H1 (cell line): ENCODE measurements around the gene MAF. TPM values are rescaled to one million over a fixed set of nuclear protein-coding genes. Genes with fewer than 3 reads are reported as not detected.

Source experiments
- CTCF ChIA-PET: fragments of 300-600 bp; sonication (Branson Sonifier 250); formaldehyde crosslinking; loops from one replicate; lab custom pipeline; 2021; ENCODE audit not compliant: partially characterized antibody; lab: Charles Lee
- POLR2A ChIA-PET: fragments of 300-600 bp; sonication (Branson Sonifier 250); formaldehyde crosslinking; loops from one replicate; lab custom pipeline; 2021; ENCODE audit warnings: inconsistent platforms; ENCODE audit not compliant: partially characterized antibody; lab: Charles Lee
- DNase-seq, 2 experiments: peaks; one replicate each; pipeline versions ENCODE4 v3.0.0 to v3.0.0-alpha.2; 2010 to 2022; ENCODE audit warnings: low spot score in 2 of 2, low read depth in 1 of 2, mixed read lengths in 1 of 2
- FAIRE-seq: peaks from 2 replicates; lab custom pipeline; 2011; peaks lifted over from hg19 to GRCh38; lab: Jason Lieb, UNC
- H2AFZ ChIP-seq: 2 replicates; pipeline ENCODE4 v1.8.1; 2012; ENCODE audit warnings: low read length, inconsistent platforms
- H2AK5ac ChIP-seq: 2 replicates; pipeline ENCODE4 v1.6.1; 2013; ENCODE audit warnings: low read depth, low read length
- H2BK120ac ChIP-seq: replicated peaks from 2 replicates; pipeline ENCODE3; 2013; ENCODE audit warnings: low read depth, low read length, inconsistent platforms
- H2BK12ac ChIP-seq: 2 replicates; pipeline ENCODE4 v1.6.1; 2013; ENCODE audit warnings: low read depth, low read length
- H2BK15ac ChIP-seq: 2 replicates; pipeline ENCODE4 v1.6.1; 2013; ENCODE audit warnings: low read length
- H2BK20ac ChIP-seq: 2 replicates; pipeline ENCODE4 v1.6.1; 2013; ENCODE audit warnings: low read length
- H2BK5ac ChIP-seq: 2 replicates; pipeline ENCODE4 v1.6.1; 2013; ENCODE audit warnings: low read depth, low read length
- H3K14ac ChIP-seq: 2 replicates; pipeline ENCODE4 v1.6.1; 2013; ENCODE audit warnings: inconsistent platforms; ENCODE audit not compliant: insufficient read length
- H3K18ac ChIP-seq: 2 replicates; pipeline ENCODE4 v1.6.1; 2013; ENCODE audit warnings: low read length; ENCODE audit errors: extremely low read depth
- H3K23ac ChIP-seq: 2 replicates; pipeline ENCODE4 v1.6.1; 2013; ENCODE audit warnings: inconsistent platforms; ENCODE audit not compliant: insufficient read length
- H3K23me2 ChIP-seq: 2 replicates; pipeline ENCODE4 v1.6.1; 2013; ENCODE audit warnings: low read depth, low read length
- H3K27ac ChIP-seq: 2 replicates; pipeline ENCODE4 v1.6.1; 2011; ENCODE audit warnings: low read depth, low read length, inconsistent platforms
- H3K27me3 ChIP-seq, 4 experiments: replicated peaks in 1 of 4; 1 replicate in 1 of 4; 2 replicates in 3 of 4; pipeline versions ENCODE4 v1.6.1 to v1.8.1; 2011 to 2013; ENCODE audit warnings: low read length in 3 of 4, mild to moderate bottlenecking in 3 of 4, inconsistent platforms in 2 of 4, mixed read lengths in 2 of 4, moderate library complexity in 1 of 4; ENCODE audit not compliant: control insufficient read depth in 3 of 4, insufficient read depth in 3 of 4; ENCODE audit errors: extremely low read depth in 1 of 4
- H3K36me3 ChIP-seq, 4 experiments: 2 replicates each; pipeline versions ENCODE4 v1.6.1 to v1.8.1; 2011 to 2013; ENCODE audit warnings: mild to moderate bottlenecking in 4 of 4, low read length in 3 of 4, moderate library complexity in 2 of 4, control low read depth in 1 of 4, inconsistent platforms in 1 of 4; ENCODE audit not compliant: insufficient read depth in 4 of 4, control insufficient read depth in 2 of 4
- H3K4ac ChIP-seq: replicated peaks from 2 replicates; pipeline ENCODE3; 2013; ENCODE audit warnings: low read length, low read depth, mixed read lengths, inconsistent platforms; ENCODE audit not compliant: insufficient read length
- H3K4me1 ChIP-seq, 4 experiments: replicated peaks in 1 of 4; 1 replicate in 1 of 4; 2 replicates in 3 of 4; pipeline versions ENCODE4 v1.6.1 to v1.8.1; 2011 to 2013; ENCODE audit warnings: low read length in 3 of 4, inconsistent platforms in 2 of 4, mixed read lengths in 1 of 4; ENCODE audit not compliant: insufficient read depth in 4 of 4, control insufficient read depth in 3 of 4
- H3K4me2 ChIP-seq, 2 experiments: 2 replicates each; pipeline versions ENCODE4 v1.6.1 to v1.8.1; 2011 to 2013; ENCODE audit warnings: low read depth in 2 of 2, low read length in 2 of 2, control low read depth in 1 of 2, inconsistent platforms in 1 of 2, mild to moderate bottlenecking in 1 of 2; ENCODE audit not compliant: insufficient read depth in 1 of 2
- H3K4me3 ChIP-seq, 4 experiments: fragments of 200-600, 300-600 bp in 1 of 4; sonication (generic), shearing (Covaris generic), sonication (Bioruptor Twin) in 1 of 4; 2 replicates each; pipeline versions ENCODE4 v1.5.1 to v1.8.1; 2011 to 2016; ENCODE audit warnings: low read length in 4 of 4, low read depth in 3 of 4, control low read depth in 2 of 4, inconsistent platforms in 2 of 4, mild to moderate bottlenecking in 2 of 4, mixed read lengths in 1 of 4, moderate library complexity in 1 of 4; ENCODE audit not compliant: insufficient read depth in 2 of 4; ENCODE audit errors: extremely low read depth in 1 of 4
- H3K56ac ChIP-seq: replicated peaks from 2 replicates; pipeline ENCODE3; 2013; ENCODE audit warnings: low read depth, mild to moderate bottlenecking, mixed read lengths, low read length, inconsistent platforms; ENCODE audit not compliant: insufficient read length
- H3K79me1 ChIP-seq: 2 replicates; pipeline ENCODE4 v1.6.1; 2013; ENCODE audit warnings: low read depth, low read length, control low read depth
- H3K79me2 ChIP-seq, 2 experiments: 2 replicates each; pipeline versions ENCODE4 v1.6.1 to v1.8.1; 2012 to 2013; ENCODE audit warnings: low read length in 2 of 2, mild to moderate bottlenecking in 2 of 2, inconsistent platforms in 1 of 2; ENCODE audit not compliant: insufficient read depth in 2 of 2, control insufficient read depth in 1 of 2
- H3K9ac ChIP-seq, 4 experiments: replicated peaks in 1 of 4; 1 replicate in 1 of 4; 2 replicates in 3 of 4; pipeline versions ENCODE4 v1.6.1 to v1.8.1; 2011 to 2013; ENCODE audit warnings: low read depth in 3 of 4, low read length in 3 of 4, control low read depth in 2 of 4, mild to moderate bottlenecking in 2 of 4, moderate library complexity in 2 of 4, inconsistent platforms in 1 of 4; ENCODE audit errors: extremely low read depth in 1 of 4
- H3K9me3 ChIP-seq, 2 experiments: 2 replicates each; pipeline versions ENCODE4 v1.6.1 to v1.8.1; 2012 to 2013; ENCODE audit warnings: mild to moderate bottlenecking in 2 of 2, moderate library complexity in 2 of 2, control low read depth in 1 of 2, inconsistent platforms in 1 of 2, low read depth in 1 of 2, low read length in 1 of 2, mixed read lengths in 1 of 2; ENCODE audit not compliant: insufficient read depth in 2 of 2
- H4K20me1 ChIP-seq, 2 experiments: replicated peaks in 1 of 2; 2 replicates each; pipeline versions ENCODE3 to v1.8.1; 2011 to 2013; ENCODE audit warnings: inconsistent platforms in 2 of 2, low read length in 2 of 2, mild to moderate bottlenecking in 1 of 2; ENCODE audit not compliant: insufficient read depth in 2 of 2, control insufficient read depth in 1 of 2
- H4K5ac ChIP-seq: 2 replicates; pipeline ENCODE4 v1.6.1; 2013; ENCODE audit warnings: low read length, low read depth, mixed read lengths, inconsistent platforms; ENCODE audit not compliant: insufficient read length
- H4K8ac ChIP-seq: 2 replicates; pipeline ENCODE4 v1.8.0; 2013; ENCODE audit warnings: mild to moderate bottlenecking, moderate library complexity, low read length, inconsistent platforms; ENCODE audit not compliant: insufficient read depth; ENCODE audit errors: extremely low read depth
- H4K91ac ChIP-seq: replicated peaks from 2 replicates; pipeline ENCODE3; 2013; ENCODE audit warnings: low read length, mixed read lengths, inconsistent platforms; ENCODE audit not compliant: insufficient read length
- CHD2 ChIP-seq: IDR thresholded peaks from 2 replicates; pipeline ENCODE4 v1.6.1; 2012; ENCODE audit warnings: low read length, improper control_type of control experiment
- HDAC2 ChIP-seq, 2 experiments: fragments of 300-600 bp in 1 of 2; sonication (generic) in 1 of 2; IDR thresholded peaks; 2 replicates each; pipeline ENCODE4 v1.6.1; 2011 to 2012; ENCODE audit warnings: low read depth in 2 of 2, low read length in 2 of 2, mild to moderate bottlenecking in 2 of 2, moderate library complexity in 2 of 2, borderline replicate concordance in 1 of 2, inconsistent platforms in 1 of 2
- MAFK ChIP-seq: IDR thresholded peaks from 2 replicates; pipeline ENCODE4 v1.6.1; 2012; ENCODE audit warnings: low read depth, mild to moderate bottlenecking, improper control_type of control experiment, low read length
- RFX5 ChIP-seq: IDR thresholded peaks from 2 replicates; pipeline ENCODE4 v1.6.1; 2011; ENCODE audit warnings: low read depth, low read length, improper control_type of control experiment, borderline replicate concordance
- RNF2 ChIP-seq: fragments of 200-900, 300-1000 bp; sonication (generic); IDR thresholded peaks from 2 replicates; pipeline ENCODE4 v1.7.1; 2016; ENCODE audit warnings: borderline replicate concordance, low read depth, mild to moderate bottlenecking, antibody characterized with exemption, low read length; ENCODE audit not compliant: poor library complexity, severe bottlenecking; ENCODE audit errors: missing control alignments
- SAP30 ChIP-seq: fragments of 300-600 bp; sonication (generic); IDR thresholded peaks from 2 replicates; pipeline ENCODE4 v1.7.1; 2012; ENCODE audit warnings: low read length, moderate library complexity, mild to moderate bottlenecking, inconsistent platforms; ENCODE audit not compliant: insufficient read depth, insufficient replicate concordance
- SIN3A ChIP-seq, 2 experiments: IDR thresholded peaks in 1 of 2; conservative IDR thresholded peaks in 1 of 2; 2 replicates each; pipeline ENCODE4 v1.6.1; 2011 to 2012; ENCODE audit warnings: low read length in 2 of 2, improper control_type of control experiment in 1 of 2, low read depth in 1 of 2, mild to moderate bottlenecking in 1 of 2
- SP4 ChIP-seq: IDR thresholded peaks from 2 replicates; pipeline ENCODE4 v1.6.1; 2012; ENCODE audit warnings: low read length, inconsistent platforms
- TAF1 ChIP-seq: IDR thresholded peaks from 2 replicates; pipeline ENCODE4 v1.6.1; 2011; ENCODE audit warnings: mild to moderate bottlenecking, low read depth, low read length
- WGBS, 2 experiments: shearing (Covaris generic) in 1 of 2; methylation state at CpG; one replicate each; pipeline versions ENCODE4 v1.1.6 to v1.1.7; 2013 to 2015; ENCODE audit warnings: low lambda C conversion rate in 2 of 2, mixed read lengths in 2 of 2, inconsistent platforms in 1 of 2, low coverage in 1 of 2, missing lambda C conversion rate in 1 of 2; ENCODE audit not compliant: insufficient replicate concordance in 2 of 2, insufficient coverage in 1 of 2, insufficient read length in 1 of 2; ENCODE audit errors: extremely low coverage in 1 of 2, missing lambda C conversion rate in 1 of 2; 5-methylcytosine and 5-hydroxymethylcytosine counted together
- polyA plus RNA-seq, 7 experiments: library from polyadenylated mRNA; depleted of rRNA in 3 of 7; stranded (reverse) in 5 of 7; unstranded in 2 of 7; fragments of >200 nt in 5 of 7; fragments of 200-250 nt in 2 of 7; gene quantifications; 1 replicate in 5 of 7; 2 replicates in 1 of 7; 4 replicates in 1 of 7; pipeline versions ENCODE4 v1.2.1 to v1.2.3, GENCODE V29; 2011 to 2013; ENCODE audit warnings: missing spikeins in 2 of 7, mixed read lengths in 2 of 7
- total RNA-seq: library from RNA; stranded (reverse); fragmentation: NEBNext Ultra II Directional; extraction: Animal tissue kit (Norgen Biotek cat#: 25700); gene quantifications from 2 replicates; pipeline ENCODE4 v1.2.1, GENCODE V29; 2021
- TF ChIP-seq, protein P1 (sequence below): IDR thresholded peaks from 2 replicates; pipeline ENCODE4 v1.6.1; 2012; ENCODE audit warnings: inconsistent platforms
- TF ChIP-seq, protein P2 (sequence below): IDR thresholded peaks from 2 replicates; pipeline ENCODE4 v1.6.1; 2011; ENCODE audit warnings: low read length, improper control_type of control experiment

Gene MAF
- total and polyA plus RNA-seq, 2 of the 8 experiments (the other 6 are each of a cell fraction or from before 2014, with no cell fraction given), result 1.3 to 2.7 TPM

DNA sequence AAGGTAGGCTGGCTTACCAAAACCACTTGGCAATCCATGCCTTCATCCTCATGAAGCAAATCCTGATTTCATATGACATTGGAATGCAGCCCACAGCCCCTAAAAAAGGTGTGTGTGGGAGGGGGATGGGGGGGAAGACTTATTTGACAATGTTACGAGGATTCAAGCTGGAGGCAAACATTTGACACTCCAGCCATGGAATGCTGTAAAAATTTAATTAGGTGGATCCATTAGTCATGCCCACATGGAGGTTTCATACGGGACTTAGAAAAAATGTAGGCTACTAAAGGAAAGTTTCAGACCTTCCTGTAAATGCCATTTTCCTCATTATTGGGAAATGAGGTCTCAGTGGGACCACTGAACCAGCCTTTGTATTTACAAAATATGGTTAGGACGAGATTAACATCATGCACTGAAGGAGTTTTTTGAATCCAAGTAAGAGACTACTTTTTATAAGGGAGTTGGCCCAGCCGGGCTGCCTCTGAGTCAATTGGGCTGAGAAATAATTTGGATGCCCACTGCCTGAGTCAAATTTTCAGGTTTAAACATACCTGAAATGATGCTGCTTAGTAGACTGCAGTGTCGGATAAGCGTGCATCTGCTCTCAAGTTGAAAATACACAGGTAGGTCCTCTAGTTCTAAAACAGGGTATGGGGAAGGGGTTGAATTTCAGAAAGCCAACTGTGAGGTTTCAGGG, 44.6 kb upstream of the MAF start:
- no peak overlapping the region for H2BK15ac ChIP-seq
- no peak for FAIRE-seq
- H3K79me1 ChIP-seq, result no peaks in the 10 kb centered on the region
- TF ChIP-seq SP4, result no peak
- TF ChIP-seq, protein P1, sequence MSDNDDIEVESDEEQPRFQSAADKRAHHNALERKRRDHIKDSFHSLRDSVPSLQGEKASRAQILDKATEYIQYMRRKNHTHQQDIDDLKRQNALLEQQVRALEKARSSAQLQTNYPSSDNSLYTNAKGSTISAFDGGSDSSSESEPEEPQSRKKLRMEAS, result no peak
- TF ChIP-seq, protein P2, sequence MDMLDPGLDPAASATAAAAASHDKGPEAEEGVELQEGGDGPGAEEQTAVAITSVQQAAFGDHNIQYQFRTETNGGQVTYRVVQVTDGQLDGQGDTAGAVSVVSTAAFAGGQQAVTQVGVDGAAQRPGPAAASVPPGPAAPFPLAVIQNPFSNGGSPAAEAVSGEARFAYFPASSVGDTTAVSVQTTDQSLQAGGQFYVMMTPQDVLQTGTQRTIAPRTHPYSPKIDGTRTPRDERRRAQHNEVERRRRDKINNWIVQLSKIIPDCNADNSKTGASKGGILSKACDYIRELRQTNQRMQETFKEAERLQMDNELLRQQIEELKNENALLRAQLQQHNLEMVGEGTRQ, result no peak
- TF ChIP-seq SAP30, result no peak
- TF ChIP-seq CHD2, result no peak
- no peak for TF ChIP-seq MAFK
- TF ChIP-seq HDAC2 (IDR thresholded peaks at IDR 0.05; ENCODE audit: borderline replicate concordance in 1 of 2, low read depth in 2 of 2, low read length in 2 of 2), result no peak
- no peak for TF ChIP-seq TAF1
- no peak for TF ChIP-seq SIN3A (conservative IDR thresholded peaks at IDR 0.05 in 1 of 2, IDR thresholded peaks at IDR 0.05 in 1 of 2; ENCODE audit: low read depth in 1 of 2, low read length in 2 of 2)
- no peak for TF ChIP-seq RFX5
- TF ChIP-seq RNF2, result no peak

More for the DNA sequence above, 44.6 kb upstream of the MAF start:
- H3K14ac ChIP-seq, result no peak overlapping the region
- no peak overlapping the region for H2BK12ac ChIP-seq
- H3K36me3 ChIP-seq, result no peaks in the 10 kb centered on the region
- H4K5ac ChIP-seq, result no peak overlapping the region
- no peaks in the 10 kb centered on the region for H3K27me3 ChIP-seq
- WGBS, 2 experiments, result 86% methylated on average over 6 of the region's 6 CpGs; no CpG with 5 or more reads in 1 of the 2 experiments
- no peak overlapping the region for H3K23ac ChIP-seq
- DNase-seq, result no peak
- H4K20me1 ChIP-seq, result no peaks in the 10 kb centered on the region
- no peak overlapping the region for H2AFZ ChIP-seq
- no peak overlapping the region for H2BK120ac ChIP-seq
- H3K4me2 ChIP-seq, result no peak overlapping the region
- H3K79me2 ChIP-seq, result no peaks in the 10 kb centered on the region
- H3K4ac ChIP-seq, result no peak overlapping the region
- ChIA-PET CTCF (no interaction called here), POLR2A (no interaction called here)
- H3K27ac ChIP-seq, result no peak overlapping the region
- no peaks in the 10 kb centered on the region for H3K4me1 ChIP-seq
- no peaks in the 10 kb centered on the region for H3K9me3 ChIP-seq
- H2AK5ac ChIP-seq, result no peak overlapping the region
- H4K91ac ChIP-seq, result no peak overlapping the region
- H3K4me3 ChIP-seq, result no peak overlapping the region
- H2BK20ac ChIP-seq, result no peak overlapping the region
- no peaks in the 10 kb centered on the region for H3K23me2 ChIP-seq
- no peak overlapping the region for H3K56ac ChIP-seq
- H3K18ac ChIP-seq, result no peak overlapping the region
- H2BK5ac ChIP-seq, result no peak overlapping the region
- no peak overlapping the region for H4K8ac ChIP-seq
- no peak overlapping the region for H3K9ac ChIP-seq
